HG02981 (cell line): ENCODE measurements around the gene STUB1.

Experiments used
- ATAC-seq: cut with Tn5 transposase; IDR thresholded peaks from one replicate; pipeline ENCODE4 v1.9.1; 2021; ENCODE audit warnings: mild to moderate bottlenecking, moderate library complexity; ENCODE audit not compliant: unreplicated experiment

STUB1 gene

GRCh38 chr16:722835-723633, 42.8 kb downstream of the STUB1 start:
- no peak for ATAC-seq

GRCh38 chr16:723695-724094, 43.5 kb downstream of the STUB1 start:
- ATAC-seq = no peak

DNA sequence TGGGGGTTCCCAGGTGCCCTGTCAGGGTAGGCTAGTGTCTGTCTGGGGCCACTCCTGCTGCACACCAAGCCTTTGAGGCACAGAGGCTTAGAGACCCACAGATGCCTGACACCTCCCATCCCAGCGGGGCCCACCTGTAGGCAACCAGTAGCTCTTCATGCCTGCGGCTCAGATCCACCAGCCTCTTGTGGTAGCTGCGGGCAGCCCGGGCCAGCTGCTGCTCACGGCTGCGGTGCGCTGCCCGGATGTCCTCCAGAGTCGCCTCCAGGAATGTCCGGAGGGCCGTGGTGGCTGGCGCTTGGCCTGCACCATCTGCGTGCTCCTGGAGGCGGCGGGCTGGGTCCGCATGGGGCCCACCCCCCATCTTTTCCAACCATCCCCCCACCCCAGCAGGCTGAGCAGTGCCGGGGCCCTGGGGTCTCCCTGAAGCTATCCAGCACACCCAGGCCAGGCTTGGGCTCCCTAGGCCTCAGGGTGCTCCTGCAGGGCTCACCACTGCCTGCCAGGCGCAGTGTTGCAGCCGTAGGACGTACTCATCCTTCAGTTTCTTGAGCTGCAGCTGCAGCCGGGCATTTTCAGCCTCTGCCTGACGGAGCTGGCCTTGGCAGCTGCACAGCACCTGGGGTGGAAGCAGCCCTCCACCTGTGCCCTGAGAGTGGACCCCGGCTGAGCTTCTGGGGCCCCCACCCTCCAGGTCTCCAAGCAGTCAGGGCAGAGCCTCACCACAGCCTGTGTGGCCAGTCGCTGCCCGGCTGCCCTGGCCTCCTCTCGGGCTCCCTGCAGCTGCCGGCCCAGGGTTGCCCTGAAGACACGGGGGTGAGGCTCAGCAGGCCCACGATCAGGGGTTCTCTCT, 44.2 kb downstream of the STUB1 start:
- no peak for ATAC-seq

DNA sequence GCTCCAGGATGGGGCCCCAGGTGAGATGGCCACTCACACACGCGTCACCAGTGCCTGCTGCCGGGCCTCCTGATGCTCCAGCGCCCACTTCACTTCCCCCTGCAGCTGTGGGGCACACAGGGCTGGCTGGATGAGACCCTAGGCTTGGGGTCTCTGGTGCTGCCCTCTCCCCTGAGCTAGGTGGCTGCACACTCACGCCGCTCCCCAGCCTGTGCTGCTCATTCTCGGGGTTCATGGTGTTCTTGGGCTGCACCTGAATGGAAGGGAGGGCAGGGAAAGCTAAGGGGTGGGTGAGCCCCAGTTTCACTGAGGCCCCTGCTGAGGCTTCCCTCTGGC, 44.8 kb downstream of the STUB1 start:
- ATAC-seq = no peak

DNA sequence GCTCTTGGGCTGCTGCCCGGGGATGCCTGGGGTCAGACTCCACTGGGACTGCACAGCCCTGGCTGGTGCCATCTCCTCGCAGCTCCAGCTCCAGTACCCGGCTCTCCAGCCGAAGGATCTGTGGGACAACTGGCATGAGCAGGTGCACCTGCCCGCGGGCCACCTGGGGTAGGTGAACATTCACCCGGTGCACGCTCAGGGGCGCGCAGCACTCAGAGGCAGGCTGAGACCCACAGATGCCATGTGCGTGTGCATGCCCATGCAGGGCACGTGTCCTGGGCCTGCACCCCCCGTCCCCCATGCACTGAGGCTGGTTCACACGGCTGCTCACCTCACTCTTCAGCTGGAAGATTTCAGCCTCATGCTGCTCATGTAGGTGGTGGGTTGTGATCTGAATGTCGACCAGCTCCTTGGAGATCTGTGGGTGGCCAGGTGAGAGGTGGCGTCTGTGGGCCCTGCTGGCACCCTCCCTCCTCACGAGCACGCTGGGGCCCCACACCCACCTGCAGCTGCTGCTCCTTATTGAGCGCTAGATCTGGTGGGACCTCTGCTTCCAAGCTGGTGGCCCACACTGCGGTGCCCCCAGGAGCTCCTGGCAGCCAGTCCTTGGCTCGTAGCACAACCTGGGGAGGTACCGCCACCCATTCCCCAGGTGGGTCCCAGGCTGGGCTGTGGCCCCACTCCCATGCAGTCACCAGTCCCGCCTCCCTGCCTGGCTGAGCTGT, 45.4 kb downstream of the STUB1 start:
- no peak for ATAC-seq

- no peak for ATAC-seq
Observed at GRCh38 chr16:726188-726437, 45.9 kb downstream of the STUB1 start.

DNA sequence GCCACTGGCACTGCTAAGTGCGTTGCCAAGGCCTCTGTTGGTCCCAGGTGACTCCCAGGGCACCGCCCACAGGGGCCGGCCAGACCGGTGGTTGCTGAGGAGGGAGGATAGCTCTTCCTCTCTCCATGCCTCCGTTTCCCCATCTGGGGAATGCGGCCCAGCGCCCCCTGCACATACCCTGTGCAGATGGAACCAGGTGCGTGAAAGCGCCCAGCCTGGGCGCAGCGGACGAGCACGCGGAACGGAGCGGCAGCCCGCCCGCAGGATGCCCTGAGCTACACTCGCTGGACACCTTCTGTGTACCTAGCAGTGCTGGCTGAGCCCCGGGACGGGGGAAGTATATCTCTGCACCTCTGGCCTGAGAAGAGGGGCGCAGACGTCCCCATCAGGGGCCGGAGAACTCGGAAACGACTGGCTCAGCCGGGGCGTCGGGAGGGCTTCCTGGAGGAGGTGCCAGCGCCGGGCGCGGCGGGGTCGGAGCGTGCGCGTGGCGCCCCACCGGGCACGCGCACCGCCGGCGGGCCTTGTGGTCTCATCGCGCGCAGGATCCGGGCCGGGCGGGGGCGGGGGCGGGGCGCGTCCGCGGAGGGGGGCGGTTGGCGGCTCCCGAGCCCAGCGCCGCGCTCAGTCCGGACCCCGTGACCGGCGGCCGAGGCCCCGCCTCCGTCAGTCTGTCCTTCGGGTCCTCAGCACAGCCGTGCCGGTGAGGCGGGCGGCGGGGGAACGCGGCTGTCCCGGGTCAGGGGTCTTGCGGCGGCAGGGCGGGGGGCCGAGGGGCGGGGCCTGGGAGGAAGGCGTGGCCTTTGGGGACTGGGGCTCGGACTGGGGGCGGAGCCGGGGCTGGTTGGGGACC, 46.5 kb downstream of the STUB1 start, which contains the start of the genes CCDC78 and HAGHL:
TSS of gene CCDC78 (minus strand) at position 6 of the 853 bp plus-strand sequence. CDS start 76 bp downstream, outside the sequence.
TSS of gene HAGHL (plus strand) at position 669 of the 853 bp plus-strand sequence. CDS start 404 bp downstream, outside the sequence.
- no peak for ATAC-seq

- ATAC-seq = no peak
Observed at GRCh38 chr16:727291-727977, 47.2 kb downstream of the STUB1 start.

DNA sequence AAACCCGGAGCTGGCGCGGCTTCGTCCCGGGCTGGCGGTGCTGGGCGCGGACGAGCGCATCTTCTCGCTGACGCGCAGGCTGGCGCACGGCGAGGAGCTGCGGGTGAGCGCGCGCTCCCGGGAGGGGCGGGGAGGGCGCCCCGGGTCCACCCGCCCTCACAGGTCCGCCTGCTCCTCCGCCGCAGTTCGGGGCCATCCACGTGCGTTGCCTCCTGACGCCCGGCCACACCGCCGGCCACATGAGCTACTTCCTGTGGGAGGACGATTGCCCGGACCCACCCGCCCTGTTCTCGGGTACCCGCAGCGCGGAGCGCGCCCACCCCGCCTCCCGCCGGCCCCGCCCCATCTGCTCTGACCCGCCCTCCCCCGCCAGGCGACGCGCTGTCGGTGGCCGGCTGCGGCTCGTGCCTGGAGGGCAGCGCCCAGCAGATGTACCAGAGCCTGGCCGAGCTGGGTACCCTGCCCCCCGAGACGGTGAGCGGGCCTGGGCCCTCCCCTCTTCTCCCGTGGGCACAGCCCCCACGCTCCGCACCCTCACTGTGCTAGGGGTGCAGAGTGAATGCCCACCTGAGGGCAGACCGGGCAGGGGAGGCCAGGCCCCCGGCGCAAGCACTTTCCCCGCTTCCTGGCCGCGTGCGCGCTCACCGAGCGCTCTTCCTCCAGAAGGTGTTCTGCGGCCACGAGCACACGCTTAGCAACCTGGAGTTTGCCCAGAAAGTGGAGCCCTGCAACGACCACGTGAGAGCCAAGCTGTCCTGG, 48.1 kb downstream of the STUB1 start:
- peak; percentile 32 for ATAC-seq

DNA sequence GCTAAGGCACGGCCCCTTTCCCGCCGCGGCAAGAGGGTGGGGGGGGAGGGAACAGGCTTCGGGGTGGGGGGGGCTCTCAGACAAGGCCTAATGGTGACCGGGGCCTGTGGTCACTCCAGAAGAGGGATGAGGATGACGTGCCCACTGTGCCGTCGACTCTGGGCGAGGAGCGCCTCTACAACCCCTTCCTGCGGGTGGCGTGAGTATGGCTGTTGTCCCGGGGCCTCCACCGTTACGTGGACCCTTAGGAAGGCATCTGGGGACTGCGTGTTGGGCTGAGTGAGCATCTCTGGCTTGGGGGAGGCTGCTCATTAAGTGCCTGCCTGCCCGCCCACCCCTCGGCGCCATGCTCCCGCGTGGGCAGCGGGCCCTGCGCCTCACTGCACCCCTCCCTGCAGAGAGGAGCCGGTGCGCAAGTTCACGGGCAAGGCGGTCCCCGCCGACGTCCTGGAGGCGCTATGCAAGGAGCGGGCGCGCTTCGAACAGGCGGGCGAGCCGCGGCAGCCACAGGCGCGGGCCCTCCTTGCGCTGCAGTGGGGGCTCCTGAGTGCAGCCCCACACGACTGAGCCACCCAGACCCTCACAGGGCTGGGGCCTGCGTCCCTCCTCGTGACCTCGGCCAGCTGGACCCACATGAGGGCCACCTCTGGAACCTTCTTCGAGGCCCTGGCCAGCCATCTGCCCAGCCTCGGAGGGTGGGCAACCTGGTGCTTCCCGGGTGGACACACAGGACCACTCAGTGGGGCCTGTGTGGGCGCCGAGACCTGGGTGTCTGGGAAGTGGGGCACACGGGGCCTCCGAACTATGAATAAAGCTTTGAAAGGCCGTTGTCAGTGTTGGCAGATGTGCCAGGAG, 48.9 kb downstream of the STUB1 start:
- no peak for ATAC-seq

DNA sequence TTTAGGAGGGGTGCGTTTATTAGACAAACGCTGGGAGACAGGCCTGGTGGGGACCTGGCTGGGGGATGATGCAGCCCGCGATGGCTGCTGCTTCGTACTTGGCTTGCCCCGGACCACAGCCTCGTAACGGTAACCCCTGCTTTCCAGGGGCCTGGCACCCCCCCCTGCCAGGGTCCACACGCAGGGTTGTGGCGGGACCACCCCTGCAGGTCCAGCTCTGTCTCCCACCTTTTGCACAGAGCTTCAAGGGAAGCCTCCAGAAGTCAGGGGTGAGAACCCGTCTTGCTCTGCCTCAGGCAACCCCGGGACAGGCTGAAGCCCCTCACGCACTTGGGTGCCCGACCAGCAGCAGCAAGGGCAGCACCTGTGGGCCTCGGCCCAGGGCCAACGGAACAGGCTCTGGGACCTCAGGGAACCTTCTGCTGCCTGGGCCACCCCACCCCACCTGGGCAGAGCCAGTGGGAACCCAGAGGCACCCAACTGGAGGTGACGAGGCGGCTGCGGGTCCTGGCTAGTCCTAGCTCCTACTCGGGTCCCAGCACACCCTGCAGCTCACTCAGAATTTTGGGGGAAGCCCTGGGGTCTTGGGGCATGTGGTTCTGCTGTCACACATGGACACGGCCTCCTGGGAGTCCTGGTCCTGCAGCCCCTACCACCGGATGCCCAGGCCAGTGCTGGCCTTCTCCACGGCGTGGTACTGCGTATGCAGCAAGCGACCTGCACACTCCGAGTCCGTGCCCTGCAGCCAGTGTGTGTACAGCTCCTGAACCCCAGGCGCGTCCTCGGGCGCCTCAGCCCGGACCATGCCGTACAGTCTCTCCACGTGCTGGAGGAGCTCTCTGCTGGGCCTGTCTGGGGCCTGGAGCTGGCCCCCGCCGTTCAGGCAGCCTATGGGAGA, 49.8 kb downstream of the STUB1 start:
- ATAC-seq = no peak

- ATAC-seq = no peak
Observed at GRCh38 chr16:730666-731509, 50.7 kb downstream of the STUB1 start.

- no peak for ATAC-seq
Observed at GRCh38 chr16:732332-732731, 52.1 kb downstream of the STUB1 start.
